Lower lobe of right lung (tissue), 2 donors: Measurements from ENCODE around the gene THRB. TPM values are rescaled to one million over a fixed set of nuclear protein-coding genes. Genes with fewer than 3 reads are reported as not detected.

Source experiments
- ATAC-seq, 2 donors: fragments of 200-7000 bp; cut with Tn5 transposase; one replicate each; pipeline ENCODE4 v1.9.1; 2020 to 2022; ENCODE audit warnings: mild to moderate bottlenecking in 2 of 2, moderate library complexity in 2 of 2
- DNase-seq: peaks from one replicate; pipeline ENCODE4 v3.0.0-alpha.2; 2020
- H3K27ac ChIP-seq: fragments of 200-600 bp; one replicate; pipeline ENCODE4 v1.8.0; 2022
- H3K27me3 ChIP-seq: fragments of 200-600 bp; one replicate; pipeline ENCODE4 v1.8.0; 2022; ENCODE audit warnings: low read depth
- H3K36me3 ChIP-seq: fragments of 200-600 bp; one replicate; pipeline ENCODE4 v1.8.0; 2022; ENCODE audit warnings: mild to moderate bottlenecking
- H3K4me1 ChIP-seq: fragments of 200-600 bp; one replicate; pipeline ENCODE4 v1.8.0; 2022
- H3K4me3 ChIP-seq: fragments of 200-600 bp; one replicate; pipeline ENCODE4 v1.8.0; 2022; ENCODE audit warnings: mild to moderate bottlenecking
- H3K9me3 ChIP-seq: fragments of 200-600 bp; one replicate; pipeline ENCODE4 v1.8.0; 2022
- intact Hi-C: fragments of 100-400 bp; cut with DNase I; formaldehyde crosslinking; loops from one replicate; pipeline ENCODE4 v1.11.0; 2022
- total RNA-seq: library from RNA; stranded (reverse); fragmentation: NEBNext Ultra II Directional; extraction: Animal tissue kit (Norgen Biotek cat#: 25700); gene quantifications from one replicate; pipeline ENCODE4 v1.2.1, GENCODE V29; 2021
- TF ChIP-seq, protein P1 (sequence below): fragments of 200-600 bp; IDR thresholded peaks from one replicate; pipeline ENCODE4 v1.8.0; 2022; ENCODE audit warnings: antibody characterized with exemption, mild to moderate bottlenecking
- donor health status: DM: no; HTN: yes; CAD: no; lungs with severe emphysema.

THRB gene
- total RNA-seq, 1 donor from 2014 or later: 14.6 TPM

DNA sequence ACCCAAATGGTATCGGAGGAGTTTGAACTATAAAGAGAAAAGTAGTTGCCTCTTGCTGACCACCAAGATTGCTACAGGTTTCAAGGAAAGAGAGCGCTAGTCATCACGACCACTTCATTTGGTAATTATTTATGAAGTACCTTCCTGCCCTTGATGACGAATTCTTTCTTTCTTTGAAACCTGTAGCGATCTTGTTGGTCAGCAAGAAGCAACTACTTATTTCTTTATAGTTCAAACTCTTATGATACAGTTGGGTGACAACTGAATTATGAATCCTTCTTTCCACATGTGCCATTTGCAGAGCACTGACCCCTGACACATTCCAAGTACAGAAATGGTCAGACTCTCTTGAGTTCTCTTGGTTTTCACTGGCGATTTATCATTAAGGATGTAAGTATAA is 46.8 kb downstream of the THRB start:
- Histone ChIP-seq H3K27me3 (no peaks in the 10 kb centered on the region), H3K36me3 (no peaks in the 10 kb centered on the region), H3K9me3 (no peaks in the 10 kb centered on the region), H3K4me1 (no peaks in the 10 kb centered on the region), H3K27ac (no peak overlapping the region), H3K4me3 (no peak overlapping the region)
- DNase-seq (no peak), ATAC-seq (no peak)
- intact Hi-C loops: no loop called here
- TF ChIP-seq, protein P1, sequence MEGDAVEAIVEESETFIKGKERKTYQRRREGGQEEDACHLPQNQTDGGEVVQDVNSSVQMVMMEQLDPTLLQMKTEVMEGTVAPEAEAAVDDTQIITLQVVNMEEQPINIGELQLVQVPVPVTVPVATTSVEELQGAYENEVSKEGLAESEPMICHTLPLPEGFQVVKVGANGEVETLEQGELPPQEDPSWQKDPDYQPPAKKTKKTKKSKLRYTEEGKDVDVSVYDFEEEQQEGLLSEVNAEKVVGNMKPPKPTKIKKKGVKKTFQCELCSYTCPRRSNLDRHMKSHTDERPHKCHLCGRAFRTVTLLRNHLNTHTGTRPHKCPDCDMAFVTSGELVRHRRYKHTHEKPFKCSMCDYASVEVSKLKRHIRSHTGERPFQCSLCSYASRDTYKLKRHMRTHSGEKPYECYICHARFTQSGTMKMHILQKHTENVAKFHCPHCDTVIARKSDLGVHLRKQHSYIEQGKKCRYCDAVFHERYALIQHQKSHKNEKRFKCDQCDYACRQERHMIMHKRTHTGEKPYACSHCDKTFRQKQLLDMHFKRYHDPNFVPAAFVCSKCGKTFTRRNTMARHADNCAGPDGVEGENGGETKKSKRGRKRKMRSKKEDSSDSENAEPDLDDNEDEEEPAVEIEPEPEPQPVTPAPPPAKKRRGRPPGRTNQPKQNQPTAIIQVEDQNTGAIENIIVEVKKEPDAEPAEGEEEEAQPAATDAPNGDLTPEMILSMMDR: no peak

GRCh38 chr3:24446032-24446431 is 48.6 kb downstream of the THRB start:
- H3K27ac ChIP-seq: no peak overlapping the region
- H3K9me3 ChIP-seq: no peaks in the 10 kb centered on the region
- DNase-seq (no peak), ATAC-seq (no peak)
- H3K4me3 ChIP-seq: no peak overlapping the region
- TF ChIP-seq, protein P1: no peak
- intact Hi-C loops: no loop called here
- H3K36me3 ChIP-seq: no peaks in the 10 kb centered on the region
- no peaks in the 10 kb centered on the region for H3K4me1 ChIP-seq
- H3K27me3 ChIP-seq: no peaks in the 10 kb centered on the region

GRCh38 chr3:24443476-24443875 is 51.2 kb downstream of the THRB start:
- DNase-seq: no peak
- Histone ChIP-seq H3K4me1 (no peaks in the 10 kb centered on the region), H3K4me3 (no peak overlapping the region), H3K36me3 (no peaks in the 10 kb centered on the region), H3K9me3 (no peaks in the 10 kb centered on the region), H3K27ac (no peak overlapping the region), H3K27me3 (no peaks in the 10 kb centered on the region)
- intact Hi-C loops: no loop called here
- no peak for ATAC-seq
- TF ChIP-seq, protein P1: no peak

DNA sequence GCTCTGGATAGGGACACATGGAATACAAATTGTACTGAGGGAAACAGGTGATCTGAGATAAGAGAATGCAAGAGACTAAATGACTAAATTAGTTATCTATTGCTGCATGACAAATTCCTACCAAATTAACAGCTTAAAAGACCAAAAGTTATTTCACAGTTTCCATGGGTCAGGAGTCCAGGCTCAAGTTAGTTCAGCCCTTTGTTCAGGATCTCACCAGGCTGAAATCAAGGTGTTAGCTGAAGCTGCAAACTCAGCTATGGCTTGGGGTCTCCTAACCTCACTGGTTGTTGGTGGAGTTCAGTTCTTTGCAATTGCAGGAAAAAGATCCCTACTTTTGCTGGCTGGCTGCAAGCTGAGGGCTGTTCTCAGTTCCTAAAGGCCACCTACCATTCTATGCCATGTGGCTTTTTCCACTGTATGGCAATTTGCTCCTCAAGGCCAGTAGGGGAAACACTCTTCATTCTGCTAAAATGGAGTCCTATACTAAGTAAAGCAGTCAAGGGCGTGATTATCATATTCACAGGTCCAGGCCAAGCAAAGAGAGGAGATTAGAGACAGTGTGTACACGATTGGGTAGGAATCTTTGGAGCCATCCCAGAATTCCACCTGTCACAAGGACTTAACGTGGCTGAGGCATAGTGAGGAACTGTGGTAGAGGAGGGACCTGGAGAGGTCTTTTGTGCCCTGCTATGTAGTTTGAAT is 53.7 kb downstream of the THRB start:
- ATAC-seq (no peak), DNase-seq (no peak)
- no peak overlapping the region for H3K27ac ChIP-seq
- H3K9me3 ChIP-seq: no peaks in the 10 kb centered on the region
- no peaks in the 10 kb centered on the region for H3K27me3 ChIP-seq
- TF ChIP-seq, protein P1: no peak
- H3K4me3 ChIP-seq: no peak overlapping the region
- intact Hi-C loops: no loop called here
- no peaks in the 10 kb centered on the region for H3K4me1 ChIP-seq
- no peaks in the 10 kb centered on the region for H3K36me3 ChIP-seq

GRCh38 chr3:24439021-24439420 is 55.6 kb downstream of the THRB start:
- DNase-seq (no peak), ATAC-seq (no peak)
- Histone ChIP-seq H3K27me3 (no peaks in the 10 kb centered on the region), H3K36me3 (no peaks in the 10 kb centered on the region), H3K27ac (no peak overlapping the region), H3K4me3 (no peak overlapping the region), H3K9me3 (no peaks in the 10 kb centered on the region), H3K4me1 (no peaks in the 10 kb centered on the region)
- TF ChIP-seq, protein P1: no peak
- intact Hi-C loops: no loop called here
